ENCODE data around the gene STEAP4. TPM values are rescaled to one million over a fixed set of nuclear protein-coding genes. Genes with fewer than 3 reads are reported as not detected.

STEAP4 gene
- total RNA-seq, 4 donors from 2014 or later = 5.8 to 57.4 (median 22.9) TPM

DNA sequence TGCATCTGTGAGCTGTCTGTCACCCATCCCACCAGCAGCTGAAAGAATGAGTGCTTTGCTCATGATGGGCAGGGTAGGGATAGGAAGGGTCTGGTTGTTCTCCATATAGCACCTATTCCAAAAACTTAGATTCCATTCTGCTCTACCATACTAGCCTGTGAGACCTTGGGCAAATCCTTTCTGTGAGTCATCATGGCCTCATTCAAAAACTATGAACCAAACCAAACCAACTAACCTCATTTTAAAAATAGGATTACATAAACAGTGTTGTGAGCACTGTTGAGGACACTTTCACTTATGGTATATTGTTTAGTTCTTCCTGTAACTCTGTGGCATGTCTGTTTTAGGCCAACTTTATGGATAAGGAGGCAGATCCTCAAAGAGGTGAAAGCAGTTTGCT lies 30.9 kb upstream of the STEAP4 start:
- intact Hi-C loops (cut with DNase I; ENCODE audit: low total_unique reads) = no loop called here
- H3K36me3 ChIP-seq = no peaks in the 10 kb centered on the region
- no peak overlapping the region for H3K27ac ChIP-seq
- no peak for DNase-seq
- H3K4me3 ChIP-seq = no peak overlapping the region
- no peaks in the 10 kb centered on the region for H3K9me3 ChIP-seq
- no peaks in the 10 kb centered on the region for H3K27me3 ChIP-seq
- H3K4me1 ChIP-seq = no peaks in the 10 kb centered on the region
- TF ChIP-seq CTCF (IDR thresholded peaks at IDR 0.05) (no peak), POLR2A (IDR thresholded peaks at IDR 0.05) (no peak)

DNA sequence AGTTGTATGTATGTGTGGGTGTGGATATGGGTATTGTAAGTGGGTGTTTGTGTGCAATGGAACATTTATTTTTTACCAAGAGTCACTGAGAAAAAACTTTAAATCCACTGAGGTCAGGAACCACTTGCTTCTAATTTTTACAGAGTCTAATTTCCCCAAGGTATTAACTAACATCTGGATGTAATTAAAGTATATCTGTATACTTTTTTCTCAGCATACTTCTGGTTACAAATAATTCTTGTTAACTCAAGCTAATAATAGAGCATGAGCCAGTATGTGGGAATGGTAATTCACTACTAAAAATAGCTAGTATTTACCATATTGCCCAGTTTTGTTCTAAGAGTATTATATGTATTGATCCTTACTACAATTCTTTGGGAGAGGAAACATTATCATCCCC lies 24.6 kb upstream of the STEAP4 start:
- intact Hi-C loops (cut with DNase I; ENCODE audit: low total_unique reads) = no loop called here
- no peak overlapping the region for H3K4me3 ChIP-seq
- peak overlapping the region in 1 of 2 donors; percentile 63 for H3K27ac ChIP-seq
- TF ChIP-seq CTCF (IDR thresholded peaks at IDR 0.05) = no peak
- no peak for TF ChIP-seq POLR2A (IDR thresholded peaks at IDR 0.05)
- H3K27me3 ChIP-seq = no peaks in the 10 kb centered on the region
- no peak for DNase-seq
- H3K36me3 ChIP-seq = no peaks in the 10 kb centered on the region
- H3K9me3 ChIP-seq = no peaks in the 10 kb centered on the region
- no peaks in the 10 kb centered on the region for H3K4me1 ChIP-seq

- no peak for DNase-seq
- no peaks in the 10 kb centered on the region for H3K4me1 ChIP-seq
- peak overlapping the region; percentile 42 to 63 for H3K27ac ChIP-seq
- no peaks in the 10 kb centered on the region for H3K36me3 ChIP-seq
- intact Hi-C loops (cut with DNase I; ENCODE audit: low total_unique reads) = no loop called here
- H3K9me3 ChIP-seq = no peaks in the 10 kb centered on the region
- no peaks in the 10 kb centered on the region for H3K27me3 ChIP-seq
- TF ChIP-seq CTCF (IDR thresholded peaks at IDR 0.05) (no peak), POLR2A (IDR thresholded peaks at IDR 0.05) (no peak)
- no peak overlapping the region for H3K4me3 ChIP-seq
These were observed 23.1 kb upstream of the STEAP4 start for GRCh38 chr7:88329532-88330463.

- Histone ChIP-seq H3K4me3 (no peak overlapping the region), H3K4me1 (no peaks in the 10 kb centered on the region), H3K36me3 (no peaks in the 10 kb centered on the region), H3K9me3 (no peaks in the 10 kb centered on the region), H3K27me3 (no peaks in the 10 kb centered on the region), H3K27ac (no peak overlapping the region)
- no peak for DNase-seq
- no peak for TF ChIP-seq POLR2A (IDR thresholded peaks at IDR 0.05)
- no peak for TF ChIP-seq CTCF (IDR thresholded peaks at IDR 0.05)
- intact Hi-C loops (cut with DNase I; ENCODE audit: low total_unique reads) = no loop called here
These were observed 22.1 kb upstream of the STEAP4 start for GRCh38 chr7:88328787-88329186.

DNA sequence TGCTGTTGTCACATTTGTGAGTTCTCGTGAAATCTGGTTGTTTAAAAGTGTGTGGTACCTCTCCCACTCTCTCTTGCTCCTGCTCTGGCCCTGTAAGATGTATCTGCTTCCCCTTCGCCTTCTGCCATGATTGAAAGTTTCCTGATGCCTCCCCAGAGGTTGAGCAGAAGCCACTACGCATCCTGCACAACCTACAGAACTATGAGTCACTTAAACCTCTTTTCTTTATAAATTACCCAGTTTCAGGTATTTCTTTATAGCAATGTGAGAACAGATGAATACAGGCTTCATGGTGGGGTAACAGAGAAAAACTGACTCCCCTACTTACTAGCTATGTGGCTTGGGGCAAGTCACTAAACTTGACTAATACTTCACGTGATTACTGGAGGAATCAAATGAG lies 18.0 kb upstream of the STEAP4 start:
- no peaks in the 10 kb centered on the region for H3K9me3 ChIP-seq
- H3K27me3 ChIP-seq = no peaks in the 10 kb centered on the region
- no peak for DNase-seq
- intact Hi-C loops (cut with DNase I; ENCODE audit: low total_unique reads) = no loop called here
- no peak overlapping the region for H3K4me3 ChIP-seq
- H3K27ac ChIP-seq = no peak overlapping the region
- TF ChIP-seq POLR2A (IDR thresholded peaks at IDR 0.05) (no peak), CTCF (IDR thresholded peaks at IDR 0.05) (no peak)
- no peaks in the 10 kb centered on the region for H3K4me1 ChIP-seq
- H3K36me3 ChIP-seq = no peaks in the 10 kb centered on the region
